ENCODE results near the gene TLCD3A. TPM values are rescaled to one million over a fixed set of nuclear protein-coding genes. Genes with fewer than 3 reads are reported as not detected.

The TLCD3A gene
- total and polyA plus RNA-seq, 9 of the 15 experiments (the other 6 are each of a cell fraction or from before 2014, with no cell fraction given), result 1.3 to 13.5 (median 7.3) TPM

Other genes with a start within 250 kb of the TLCD3A start
- 4.9 and 9.1 TPM in 2 replicates for gene VPS53, start 17.8 kb upstream of the TLCD3A start, total RNA-seq (2014; rRNA removed)
- gene VPS53, start 17.8 kb upstream of the TLCD3A start, total RNA-seq (2014; rRNA removed; fragmentation: Illumina TruSeq; extraction: Trizol), result 6.9 and 7.1 TPM in 2 replicates
- gene VPS53, start 17.8 kb upstream of the TLCD3A start, total RNA-seq (2015; rRNA removed; fragmentation: Illumina TruSeq; extraction: Trizol), result 8.1 and 8.3 TPM in 2 replicates
- 27.5 and 29.1 TPM in 2 replicates for gene VPS53, start 17.8 kb upstream of the TLCD3A start, total RNA-seq (2021)
- gene VPS53, start 17.8 kb upstream of the TLCD3A start, polyA plus RNA-seq (2011; rRNA removed), result 9.9 and 12.4 TPM in 2 replicates
- gene VPS53, start 17.8 kb upstream of the TLCD3A start, polyA plus RNA-seq (2014; fragmentation: Illumina TruSeq; extraction: Trizol), result 8.3 and 8.8 TPM in 2 replicates
- 1 to 10 TPM in 1 of 2 experiments, under 1 TPM in 1; 0.90 to 1.3 TPM for gene VPS53, start 17.8 kb upstream of the TLCD3A start, polyA plus RNA-seq (2014; fragmentation: Nextera tagmentation; extraction: Ambion mirVana)
- 6.0 and 8.2 TPM in 2 replicates for gene VPS53, start 17.8 kb upstream of the TLCD3A start, polyA plus RNA-seq (2014; rRNA removed)
- 16.7 and 25.3 TPM in 2 replicates for gene GEMIN4, start 19.7 kb downstream of the TLCD3A start, total RNA-seq (2014; rRNA removed)
- gene GEMIN4, start 19.7 kb downstream of the TLCD3A start, total RNA-seq (2014; rRNA removed; fragmentation: Illumina TruSeq; extraction: Trizol), result 6.3 and 8.6 TPM in 2 replicates
- gene GEMIN4, start 19.7 kb downstream of the TLCD3A start, total RNA-seq (2015; rRNA removed; fragmentation: Illumina TruSeq; extraction: Trizol), result 9.4 and 10.5 TPM in 2 replicates
- 36.6 and 38.5 TPM in 2 replicates for gene GEMIN4, start 19.7 kb downstream of the TLCD3A start, total RNA-seq (2021)
- gene GEMIN4, start 19.7 kb downstream of the TLCD3A start, polyA plus RNA-seq (2011; rRNA removed), result 10.8 and 23.4 TPM in 2 replicates
- gene GEMIN4, start 19.7 kb downstream of the TLCD3A start, polyA plus RNA-seq (2014; fragmentation: Illumina TruSeq; extraction: Trizol), result 32.1 and 42.5 TPM in 2 replicates
- gene GEMIN4, start 19.7 kb downstream of the TLCD3A start, polyA plus RNA-seq (2014; fragmentation: Nextera tagmentation; extraction: Ambion mirVana), result 1 to 10 TPM; 1.8 to 2.3 TPM
- gene GEMIN4, start 19.7 kb downstream of the TLCD3A start, polyA plus RNA-seq (2014; rRNA removed), result 14.3 and 15.8 TPM in 2 replicates
- gene GLOD4, start 49.7 kb downstream of the TLCD3A start, total RNA-seq (2014; rRNA removed), result 45.3 and 52.0 TPM in 2 replicates
- 52.7 and 61.4 TPM in 2 replicates for gene GLOD4, start 49.7 kb downstream of the TLCD3A start, total RNA-seq (2014; rRNA removed; fragmentation: Illumina TruSeq; extraction: Trizol)
- 49.8 and 54.6 TPM in 2 replicates for gene GLOD4, start 49.7 kb downstream of the TLCD3A start, total RNA-seq (2015; rRNA removed; fragmentation: Illumina TruSeq; extraction: Trizol)
- gene GLOD4, start 49.7 kb downstream of the TLCD3A start, total RNA-seq (2021), result 55.2 and 64.9 TPM in 2 replicates
- gene GLOD4, start 49.7 kb downstream of the TLCD3A start, polyA plus RNA-seq (2011; rRNA removed), result 45.6 and 65.9 TPM in 2 replicates
- 67.2 and 67.6 TPM in 2 replicates for gene GLOD4, start 49.7 kb downstream of the TLCD3A start, polyA plus RNA-seq (2014; fragmentation: Illumina TruSeq; extraction: Trizol)
- 100 to 1,000 TPM in 1 of 2 experiments, 10 to 100 TPM in 1; 62.3 to 109 TPM for gene GLOD4, start 49.7 kb downstream of the TLCD3A start, polyA plus RNA-seq (2014; fragmentation: Nextera tagmentation; extraction: Ambion mirVana)
- gene GLOD4, start 49.7 kb downstream of the TLCD3A start, polyA plus RNA-seq (2014; rRNA removed), result 69.2 and 81.7 TPM in 2 replicates
- 24.8 and 40.6 TPM in 2 replicates for gene MRM3, start 49.8 kb downstream of the TLCD3A start, total RNA-seq (2014; rRNA removed)
- 16.4 and 19.4 TPM in 2 replicates for gene MRM3, start 49.8 kb downstream of the TLCD3A start, total RNA-seq (2014; rRNA removed; fragmentation: Illumina TruSeq; extraction: Trizol)
- 18.3 and 19.5 TPM in 2 replicates for gene MRM3, start 49.8 kb downstream of the TLCD3A start, total RNA-seq (2015; rRNA removed; fragmentation: Illumina TruSeq; extraction: Trizol)
- gene MRM3, start 49.8 kb downstream of the TLCD3A start, total RNA-seq (2021), result 21.2 and 23.0 TPM in 2 replicates
- gene MRM3, start 49.8 kb downstream of the TLCD3A start, polyA plus RNA-seq (2011; rRNA removed), result 19.0 and 23.5 TPM in 2 replicates
- gene MRM3, start 49.8 kb downstream of the TLCD3A start, polyA plus RNA-seq (2014; fragmentation: Illumina TruSeq; extraction: Trizol), result 13.6 and 18.1 TPM in 2 replicates
- gene MRM3, start 49.8 kb downstream of the TLCD3A start, polyA plus RNA-seq (2014; fragmentation: Nextera tagmentation; extraction: Ambion mirVana), result 1 to 10 TPM; 2.4 to 3.7 TPM
- 19.4 and 24.4 TPM in 2 replicates for gene MRM3, start 49.8 kb downstream of the TLCD3A start, polyA plus RNA-seq (2014; rRNA removed)
- 0.04 TPM in 1 of 2 replicates, not detected in the other for gene NXN, start 247.2 kb downstream of the TLCD3A start, total RNA-seq (2014; rRNA removed)
- gene NXN, start 247.2 kb downstream of the TLCD3A start, total RNA-seq (2014; rRNA removed; fragmentation: Illumina TruSeq; extraction: Trizol), result 0.06 TPM in 1 of 2 replicates, not detected in the other
- gene NXN, start 247.2 kb downstream of the TLCD3A start, total RNA-seq (2015; rRNA removed; fragmentation: Illumina TruSeq; extraction: Trizol), result not detected in 2 replicates
- 0.27 and 0.34 TPM in 2 replicates for gene NXN, start 247.2 kb downstream of the TLCD3A start, total RNA-seq (2021)
- gene NXN, start 247.2 kb downstream of the TLCD3A start, polyA plus RNA-seq (2011; rRNA removed), result 0.31 and 0.35 TPM in 2 replicates
- gene NXN, start 247.2 kb downstream of the TLCD3A start, polyA plus RNA-seq (2014; fragmentation: Illumina TruSeq; extraction: Trizol), result 0.11 and 0.39 TPM in 2 replicates
- not detected for gene NXN, start 247.2 kb downstream of the TLCD3A start, polyA plus RNA-seq (2014; fragmentation: Nextera tagmentation; extraction: Ambion mirVana)
- 0.08 TPM in 1 of 2 replicates, not detected in the other for gene NXN, start 247.2 kb downstream of the TLCD3A start, polyA plus RNA-seq (2014; rRNA removed)

Measured in K562 (cell line).